DOHH2 (cell line): ENCODE data around the gene FHOD3.

Experiments used
- EZH2phosphoT487 ChIP-seq: fragments of 200-600 bp; sonication (generic); IDR thresholded peaks from 2 replicates; pipeline ENCODE4 v1.6.1; 2017; ENCODE audit warnings: borderline replicate concordance, mild to moderate bottlenecking, antibody characterized with exemption, low read length, moderate library complexity, mixed read lengths
- TF ChIP-seq, protein P1 (sequence below): fragments of 200-600 bp; sonication (generic); IDR thresholded peaks from one replicate; pipeline ENCODE4 v1.5.1; 2014; ENCODE audit warnings: antibody characterized with exemption, mild to moderate bottlenecking, low read depth, low read length; ENCODE audit not compliant: poor library complexity, severe bottlenecking

- TF ChIP-seq, protein P1, sequence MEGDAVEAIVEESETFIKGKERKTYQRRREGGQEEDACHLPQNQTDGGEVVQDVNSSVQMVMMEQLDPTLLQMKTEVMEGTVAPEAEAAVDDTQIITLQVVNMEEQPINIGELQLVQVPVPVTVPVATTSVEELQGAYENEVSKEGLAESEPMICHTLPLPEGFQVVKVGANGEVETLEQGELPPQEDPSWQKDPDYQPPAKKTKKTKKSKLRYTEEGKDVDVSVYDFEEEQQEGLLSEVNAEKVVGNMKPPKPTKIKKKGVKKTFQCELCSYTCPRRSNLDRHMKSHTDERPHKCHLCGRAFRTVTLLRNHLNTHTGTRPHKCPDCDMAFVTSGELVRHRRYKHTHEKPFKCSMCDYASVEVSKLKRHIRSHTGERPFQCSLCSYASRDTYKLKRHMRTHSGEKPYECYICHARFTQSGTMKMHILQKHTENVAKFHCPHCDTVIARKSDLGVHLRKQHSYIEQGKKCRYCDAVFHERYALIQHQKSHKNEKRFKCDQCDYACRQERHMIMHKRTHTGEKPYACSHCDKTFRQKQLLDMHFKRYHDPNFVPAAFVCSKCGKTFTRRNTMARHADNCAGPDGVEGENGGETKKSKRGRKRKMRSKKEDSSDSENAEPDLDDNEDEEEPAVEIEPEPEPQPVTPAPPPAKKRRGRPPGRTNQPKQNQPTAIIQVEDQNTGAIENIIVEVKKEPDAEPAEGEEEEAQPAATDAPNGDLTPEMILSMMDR = no peak
- TF ChIP-seq EZH2phosphoT487 = no peak
Observed at GRCh38 chr18:36328916-36329315, 31.4 kb downstream of the FHOD3 start.
